Measurements from ENCODE around the gene EHBP1.

Gene EHBP1

DNA sequence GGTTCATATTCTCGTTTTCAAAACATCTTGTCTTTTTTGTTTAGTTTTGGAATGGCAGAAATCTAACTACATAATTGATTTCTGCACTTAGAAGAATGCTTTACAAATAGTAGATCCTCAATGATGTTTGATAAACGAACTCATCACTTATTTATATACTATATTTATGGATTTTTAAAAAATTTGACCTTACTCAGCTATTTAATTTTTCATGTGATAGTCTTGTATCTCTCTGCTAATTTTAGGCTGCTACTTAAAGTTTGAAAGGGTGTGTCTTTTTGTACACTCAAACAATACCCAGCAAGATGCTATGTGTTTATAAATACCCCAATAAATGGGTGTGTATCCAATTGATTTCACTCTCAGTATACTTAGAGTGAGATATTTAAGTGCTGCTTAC is 86.9 kb downstream of the EHBP1 start:
- no CpG with 5 or more reads among the region's 2 CpGs for WGBS, 2 donors (ENCODE audit: extremely low coverage in 2 of 2, insufficient read length in 2 of 2, insufficient replicate concordance in 1 of 2)
- no peak for DNase-seq (ENCODE audit: low spot score)
- Histone ChIP-seq H3K27me3 (ENCODE audit: control insufficient read depth in 3 of 3, insufficient read depth in 3 of 3, low read depth in 1 of 3, low read length in 3 of 3) (no peaks in the 10 kb centered on the region), H2BK120ac (ENCODE audit: low read depth, low read length) (no peak overlapping the region), H4K91ac (ENCODE audit: low read depth, low read length, poor library complexity) (no peak overlapping the region), H2BK5ac (ENCODE audit: low read length) (no peak overlapping the region), H2BK15ac (ENCODE audit: low read length) (no peak overlapping the region), H3K9ac (ENCODE audit: low read depth, low read length, poor library complexity) (no peak overlapping the region), H2AK5ac (ENCODE audit: low read depth, low read length) (no peak overlapping the region), H3K36me3 (replicated peaks in 1 of 2; ENCODE audit: control insufficient read depth in 2 of 2, insufficient read depth in 2 of 2, low read length in 2 of 2) (no peaks in the 10 kb centered on the region), H4K8ac (ENCODE audit: low read depth, low read length) (no peak overlapping the region), H2BK12ac (ENCODE audit: low read length) (no peak overlapping the region), H3K4me2 (ENCODE audit: insufficient read depth, low read length, poor library complexity, severe bottlenecking) (no peak overlapping the region), H3K4ac (ENCODE audit: low read length) (no peak overlapping the region), H3K14ac (ENCODE audit: low read length) (no peak overlapping the region), H3K4me3 (ENCODE audit: low read length in 2 of 2) (no peak overlapping the region), H3K79me1 (ENCODE audit: low read depth, low read length) (no peaks in the 10 kb centered on the region), H3K4me1 (ENCODE audit: control insufficient read depth in 2 of 2, insufficient read depth in 1 of 2, low read depth in 1 of 2, low read length in 2 of 2) (peaks cover 0 to 2% of the 10 kb centered on the region in 2 donors), H3K23ac (ENCODE audit: low read depth, low read length, poor library complexity) (no peak overlapping the region), H2AFZ (ENCODE audit: low read length) (no peak overlapping the region), H3K18ac (ENCODE audit: low read length) (no peak overlapping the region), H3K9me3 (replicated peaks in 1 of 2; ENCODE audit: control insufficient read depth in 2 of 2, insufficient read depth in 1 of 2, low read depth in 1 of 2, low read length in 2 of 2) (no peaks in the 10 kb centered on the region), H3K27ac (replicated peaks; ENCODE audit: low read length) (no peak overlapping the region)

DNA sequence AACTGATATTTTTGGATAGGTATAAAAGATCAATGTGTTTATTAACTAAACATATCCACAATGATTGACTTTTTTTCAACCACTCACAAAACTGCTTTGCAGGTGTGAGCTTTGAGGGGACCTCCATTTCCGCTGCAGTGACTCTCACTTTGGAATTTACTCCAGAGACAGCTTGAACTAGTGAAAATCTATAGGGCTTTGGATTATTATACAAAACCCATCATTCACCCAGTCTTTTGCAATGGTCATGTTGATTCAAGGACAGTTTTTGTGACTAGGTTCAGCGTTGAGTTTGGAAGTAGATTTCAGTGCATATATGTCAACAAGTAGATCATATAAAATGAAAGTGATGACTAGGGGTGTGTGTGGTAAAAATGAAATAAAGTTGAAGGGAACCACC is 87.7 kb downstream of the EHBP1 start:
- Histone ChIP-seq H3K27ac (replicated peaks; ENCODE audit: low read length) (no peak overlapping the region), H3K18ac (ENCODE audit: low read length) (no peak overlapping the region), H3K4me3 (ENCODE audit: low read length in 2 of 2) (no peak overlapping the region), H4K8ac (ENCODE audit: low read depth, low read length) (no peak overlapping the region), H3K27me3 (ENCODE audit: control insufficient read depth in 3 of 3, insufficient read depth in 3 of 3, low read depth in 1 of 3, low read length in 3 of 3) (no peaks in the 10 kb centered on the region), H2AK5ac (ENCODE audit: low read depth, low read length) (no peak overlapping the region), H2BK120ac (ENCODE audit: low read depth, low read length) (no peak overlapping the region), H3K9me3 (replicated peaks in 1 of 2; ENCODE audit: control insufficient read depth in 2 of 2, insufficient read depth in 1 of 2, low read depth in 1 of 2, low read length in 2 of 2) (no peaks in the 10 kb centered on the region), H2BK5ac (ENCODE audit: low read length) (no peak overlapping the region), H3K14ac (ENCODE audit: low read length) (no peak overlapping the region), H4K91ac (ENCODE audit: low read depth, low read length, poor library complexity) (no peak overlapping the region), H3K79me1 (ENCODE audit: low read depth, low read length) (no peaks in the 10 kb centered on the region), H2AFZ (ENCODE audit: low read length) (no peak overlapping the region), H3K36me3 (replicated peaks in 1 of 2; ENCODE audit: control insufficient read depth in 2 of 2, insufficient read depth in 2 of 2, low read length in 2 of 2) (no peaks in the 10 kb centered on the region), H3K4me1 (ENCODE audit: control insufficient read depth in 2 of 2, insufficient read depth in 1 of 2, low read depth in 1 of 2, low read length in 2 of 2) (peaks cover 0 to 2% of the 10 kb centered on the region in 2 donors), H3K4ac (ENCODE audit: low read length) (no peak overlapping the region), H3K4me2 (ENCODE audit: insufficient read depth, low read length, poor library complexity, severe bottlenecking) (no peak overlapping the region), H3K9ac (ENCODE audit: low read depth, low read length, poor library complexity) (no peak overlapping the region), H2BK12ac (ENCODE audit: low read length) (no peak overlapping the region), H2BK15ac (ENCODE audit: low read length) (no peak overlapping the region), H3K23ac (ENCODE audit: low read depth, low read length, poor library complexity) (no peak overlapping the region)
- WGBS, 2 donors (ENCODE audit: extremely low coverage in 2 of 2, insufficient read length in 2 of 2, insufficient replicate concordance in 1 of 2) = no CpG with 5 or more reads among the region's 2 CpGs
- no peak for DNase-seq (ENCODE audit: low spot score)

DNA sequence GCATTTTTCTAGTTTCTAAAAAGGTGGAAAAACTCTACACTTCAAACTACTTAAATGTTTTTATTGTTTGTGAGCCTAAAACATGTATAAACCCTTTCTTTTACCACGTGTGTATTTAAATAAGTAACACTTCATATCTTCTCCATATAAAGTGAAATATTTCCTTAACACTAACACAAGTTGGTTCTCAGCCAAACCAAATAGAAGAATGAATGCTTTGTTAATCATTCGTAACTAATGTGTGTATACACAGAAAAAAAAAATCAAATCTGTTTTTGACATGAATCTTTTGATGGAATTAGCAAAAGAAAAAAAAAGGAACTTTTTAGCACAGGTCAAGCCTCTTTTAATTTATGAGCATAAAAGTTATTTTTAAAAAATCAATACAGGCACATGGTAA is 89.3 kb downstream of the EHBP1 start:
- Histone ChIP-seq H3K79me1 (ENCODE audit: low read depth, low read length) (no peaks in the 10 kb centered on the region), H2BK5ac (ENCODE audit: low read length) (no peak overlapping the region), H4K8ac (ENCODE audit: low read depth, low read length) (no peak overlapping the region), H2BK15ac (ENCODE audit: low read length) (no peak overlapping the region), H3K4me2 (ENCODE audit: insufficient read depth, low read length, poor library complexity, severe bottlenecking) (no peak overlapping the region), H3K14ac (ENCODE audit: low read length) (no peak overlapping the region), H3K27ac (replicated peaks; ENCODE audit: low read length) (no peak overlapping the region), H2BK12ac (ENCODE audit: low read length) (no peak overlapping the region), H2AK5ac (ENCODE audit: low read depth, low read length) (no peak overlapping the region), H4K91ac (ENCODE audit: low read depth, low read length, poor library complexity) (no peak overlapping the region), H3K18ac (ENCODE audit: low read length) (no peak overlapping the region), H3K27me3 (ENCODE audit: control insufficient read depth in 3 of 3, insufficient read depth in 3 of 3, low read depth in 1 of 3, low read length in 3 of 3) (no peaks in the 10 kb centered on the region), H3K9ac (ENCODE audit: low read depth, low read length, poor library complexity) (no peak overlapping the region), H3K9me3 (replicated peaks in 1 of 2; ENCODE audit: control insufficient read depth in 2 of 2, insufficient read depth in 1 of 2, low read depth in 1 of 2, low read length in 2 of 2) (no peaks in the 10 kb centered on the region), H3K36me3 (replicated peaks in 1 of 2; ENCODE audit: control insufficient read depth in 2 of 2, insufficient read depth in 2 of 2, low read length in 2 of 2) (no peaks in the 10 kb centered on the region), H3K4me3 (ENCODE audit: low read length in 2 of 2) (no peak overlapping the region), H3K4me1 (ENCODE audit: control insufficient read depth in 2 of 2, insufficient read depth in 1 of 2, low read depth in 1 of 2, low read length in 2 of 2) (peaks cover 0 to 2% of the 10 kb centered on the region in 2 donors), H3K23ac (ENCODE audit: low read depth, low read length, poor library complexity) (no peak overlapping the region), H2BK120ac (ENCODE audit: low read depth, low read length) (no peak overlapping the region), H3K4ac (ENCODE audit: low read length) (no peak overlapping the region), H2AFZ (ENCODE audit: low read length) (no peak overlapping the region)
- no peak for DNase-seq (ENCODE audit: low spot score)
- WGBS, 2 donors (ENCODE audit: extremely low coverage in 2 of 2, insufficient read length in 2 of 2, insufficient replicate concordance in 1 of 2) = no CpG with 5 or more reads among the region's 2 CpGs

DNA sequence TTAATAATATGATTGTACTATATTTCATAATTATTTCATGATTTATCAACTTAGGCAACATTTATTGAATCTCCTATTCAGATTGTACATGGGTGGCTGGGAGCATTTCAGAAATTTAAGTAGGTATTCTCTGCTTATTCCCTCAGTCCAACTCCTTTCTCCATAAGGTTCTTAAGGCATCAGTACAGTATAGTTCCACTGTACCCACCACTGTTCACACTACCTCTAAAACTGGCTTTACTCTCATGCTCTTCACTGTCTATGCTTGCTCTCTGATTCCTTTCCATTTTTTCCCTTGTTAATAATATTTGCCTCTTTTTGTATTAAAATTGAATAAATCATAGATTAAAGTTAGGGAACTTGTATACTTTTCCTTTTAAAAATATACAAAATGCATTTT is 89.8 kb downstream of the EHBP1 start:
- Histone ChIP-seq H2BK5ac (ENCODE audit: low read length) (no peak overlapping the region), H4K8ac (ENCODE audit: low read depth, low read length) (no peak overlapping the region), H3K36me3 (replicated peaks in 1 of 2; ENCODE audit: control insufficient read depth in 2 of 2, insufficient read depth in 2 of 2, low read length in 2 of 2) (no peaks in the 10 kb centered on the region), H3K4me1 (ENCODE audit: control insufficient read depth in 2 of 2, insufficient read depth in 1 of 2, low read depth in 1 of 2, low read length in 2 of 2) (peaks cover 0 to 2% of the 10 kb centered on the region in 2 donors), H3K14ac (ENCODE audit: low read length) (no peak overlapping the region), H3K4ac (ENCODE audit: low read length) (no peak overlapping the region), H3K23ac (ENCODE audit: low read depth, low read length, poor library complexity) (no peak overlapping the region), H3K79me1 (ENCODE audit: low read depth, low read length) (no peaks in the 10 kb centered on the region), H3K9me3 (replicated peaks in 1 of 2; ENCODE audit: control insufficient read depth in 2 of 2, insufficient read depth in 1 of 2, low read depth in 1 of 2, low read length in 2 of 2) (no peaks in the 10 kb centered on the region), H3K18ac (ENCODE audit: low read length) (no peak overlapping the region), H4K91ac (ENCODE audit: low read depth, low read length, poor library complexity) (no peak overlapping the region), H2BK15ac (ENCODE audit: low read length) (no peak overlapping the region), H3K4me3 (ENCODE audit: low read length in 2 of 2) (no peak overlapping the region), H2AFZ (ENCODE audit: low read length) (no peak overlapping the region), H2BK120ac (ENCODE audit: low read depth, low read length) (no peak overlapping the region), H3K4me2 (ENCODE audit: insufficient read depth, low read length, poor library complexity, severe bottlenecking) (no peak overlapping the region), H2BK12ac (ENCODE audit: low read length) (no peak overlapping the region), H3K27ac (replicated peaks; ENCODE audit: low read length) (no peak overlapping the region), H3K27me3 (ENCODE audit: control insufficient read depth in 3 of 3, insufficient read depth in 3 of 3, low read depth in 1 of 3, low read length in 3 of 3) (no peaks in the 10 kb centered on the region), H2AK5ac (ENCODE audit: low read depth, low read length) (no peak overlapping the region), H3K9ac (ENCODE audit: low read depth, low read length, poor library complexity) (no peak overlapping the region)
- DNase-seq (ENCODE audit: low spot score) = no peak
